HepG2 (cell line): ENCODE data around the gene PID1. TPM values are rescaled to one million over a fixed set of nuclear protein-coding genes. Genes with fewer than 3 reads are reported as not detected.

Experiments
- ATAC-seq: fragments of 200-7000 bp; cut with Tn5 transposase; 3 replicates; pipeline ENCODE4 v1.9.1; 2020; ENCODE audit warnings: mild to moderate bottlenecking, moderate library complexity
- BruUV-seq: library from RNA; stranded (reverse); fragments of 400-500 nt; replicated peaks from 2 replicates; lab custom pipeline; 2021; lab: Mats Ljungman, UMichigan
- CTCF ChIA-PET: fragments of 300-600 bp; formaldehyde crosslinking; extraction: SDS; loops from one replicate; lab custom pipeline; 2021; ENCODE audit warnings: low total read pairs, inconsistent platforms, low intra/inter-chr PET ratio; lab: Yijun Ruan, JAX
- POLR2A ChIA-PET: fragments of 350-600 bp; sonication (Branson Sonifier 250); formaldehyde crosslinking; loops from one replicate; lab custom pipeline; 2020; ENCODE audit warnings: antibody characterized with exemption, inconsistent platforms; lab: Yijun Ruan, JAX
- DNase-seq: peaks from one replicate; pipeline ENCODE4 v3.0.0-alpha.2; 2015; ENCODE audit warnings: low spot score
- FAIRE-seq: peaks from 3 replicates; lab custom pipeline; 2011; peaks lifted over from hg19 to GRCh38; lab: Jason Lieb, UNC
- H2AFZ ChIP-seq: one replicate; pipeline ENCODE4 v1.6.1; 2011; ENCODE audit warnings: low read length, inconsistent platforms
- H3K27ac ChIP-seq: fragments of 300-600 bp; 3 replicates; pipeline ENCODE4 v1.8.0; 2011; ENCODE audit warnings: mixed run types, mild to moderate bottlenecking, mixed read lengths, low read length, inconsistent platforms; ENCODE audit not compliant: insufficient read depth; ENCODE audit errors: extremely low read length
- H3K27me3 ChIP-seq, 2 experiments: fragments of 200-600 bp in 1 of 2; 2 replicates in 1 of 2; 3 replicates in 1 of 2; pipeline versions ENCODE4 v1.6.0 to v1.8.0; 2011; ENCODE audit warnings: low read length in 2 of 2, mild to moderate bottlenecking in 2 of 2, moderate library complexity in 2 of 2, inconsistent platforms in 1 of 2; ENCODE audit not compliant: insufficient read depth in 2 of 2, control insufficient read depth in 1 of 2
- H3K36me3 ChIP-seq, 2 experiments: fragments of 200-600 bp in 1 of 2; replicated peaks in 1 of 2; 2 replicates in 1 of 2; 3 replicates in 1 of 2; pipeline versions ENCODE4 v1.5.1 to v1.8.0; 2011; ENCODE audit warnings: low read length in 2 of 2, inconsistent platforms in 1 of 2; ENCODE audit not compliant: insufficient read depth in 2 of 2, control insufficient read depth in 1 of 2
- H3K4me1 ChIP-seq: 2 replicates; pipeline ENCODE4 v1.5.1; 2012; ENCODE audit warnings: low read length, inconsistent platforms; ENCODE audit not compliant: insufficient read depth
- H3K4me2 ChIP-seq: 2 replicates; pipeline ENCODE4 v1.6.0; 2011; ENCODE audit warnings: low read depth, low read length, inconsistent platforms
- H3K4me3 ChIP-seq, 3 experiments: fragments of 200-600 bp in 1 of 3; sonication (generic), shearing (Covaris generic) in 1 of 3; replicated peaks in 1 of 3; 2 replicates each; pipeline ENCODE4 v1.5.1; 2011 to 2016; ENCODE audit warnings: low read length in 3 of 3, inconsistent platforms in 2 of 3, low read depth in 2 of 3, mild to moderate bottlenecking in 2 of 3, control low read depth in 1 of 3, mixed read lengths in 1 of 3; ENCODE audit not compliant: insufficient read depth in 1 of 3
- H3K79me2 ChIP-seq: one replicate; pipeline ENCODE4 v1.6.1; 2011; ENCODE audit warnings: low read length, inconsistent platforms; ENCODE audit not compliant: insufficient read depth
- H3K9ac ChIP-seq: 2 replicates; pipeline ENCODE4 v1.6.0; 2011; ENCODE audit warnings: mild to moderate bottlenecking, low read depth, low read length, inconsistent platforms; ENCODE audit not compliant: insufficient read depth
- H3K9me3 ChIP-seq: 2 replicates; pipeline ENCODE4 v1.5.1; 2012; ENCODE audit warnings: mild to moderate bottlenecking, low read length
- H4K20me1 ChIP-seq: 2 replicates; pipeline ENCODE4 v1.6.0; 2011; ENCODE audit warnings: inconsistent platforms, mild to moderate bottlenecking, low read length, moderate library complexity; ENCODE audit not compliant: insufficient read depth
- ARID2 ChIP-seq: sonication (generic); formaldehyde crosslinking; IDR thresholded peaks from 2 replicates; pipeline ENCODE4 v1.8.1; 2022; ENCODE audit warnings: mild to moderate bottlenecking, missing genetic modification reagents, borderline replicate concordance
- DMAP1 ChIP-seq: IDR thresholded peaks from 2 replicates; pipeline ENCODE4 v1.6.1; 2016
- HOXA3 ChIP-seq: sonication (generic); formaldehyde crosslinking; IDR thresholded peaks from 2 replicates; pipeline ENCODE4 v1.5.0; 2020; ENCODE audit warnings: missing genetic modification reagents
- MAFF ChIP-seq: IDR thresholded peaks from 2 replicates; pipeline ENCODE4 v1.6.1; 2011; ENCODE audit warnings: low read depth, low read length, improper control_type of control experiment
- RNF2 ChIP-seq: fragments of 450-650 bp; conservative IDR thresholded peaks from 2 replicates; pipeline ENCODE4 v1.6.1; 2016; ENCODE audit warnings: low read depth
- SMAD3 ChIP-seq: sonication (generic); formaldehyde crosslinking; IDR thresholded peaks from 2 replicates; pipeline ENCODE4 v1.4.0; 2020; ENCODE audit warnings: missing genetic modification reagents
- ZBTB8A ChIP-seq: sonication (generic); formaldehyde crosslinking; IDR thresholded peaks from 2 replicates; pipeline ENCODE4 v1.4.0; 2020; ENCODE audit warnings: mild to moderate bottlenecking, low read depth, missing genetic modification reagents, borderline replicate concordance
- ZFP62 ChIP-seq: sonication (generic); formaldehyde crosslinking; IDR thresholded peaks from 2 replicates; pipeline ENCODE4 v1.4.0; 2020; ENCODE audit warnings: missing genetic modification reagents
- ZSCAN31 ChIP-seq: sonication (generic); formaldehyde crosslinking; IDR thresholded peaks from 2 replicates; pipeline ENCODE4 v1.5.0; 2020; ENCODE audit warnings: low read depth, mild to moderate bottlenecking, missing genetic modification reagents
- WGBS: methylation state at CpG from one replicate; pipeline ENCODE4 v1.1.6; 2017; ENCODE audit warnings: low lambda C conversion rate; 5-methylcytosine and 5-hydroxymethylcytosine counted together
- in situ Hi-C: cut with HindIII; loops from 2 replicates; pipeline ENCODE4 v1.10.0; 2017; ENCODE audit warnings: low pct_unique_long_range_greater_than_20kb; ENCODE audit not compliant: extremely low pct_ligation_motif_present
- intact Hi-C: fragments of 100-400 bp; cut with micrococcal nuclease; formaldehyde crosslinking; loops from one replicate; pipeline ENCODE4 v1.10.0; 2022; ENCODE audit not compliant: unreplicated experiment
- polyA plus RNA-seq, 8 experiments: library from polyadenylated mRNA; depleted of rRNA in 3 of 8; stranded (reverse) in 7 of 8; unstranded in 1 of 8; fragments of >200 nt; fragmentation: Illumina TruSeq in 4 of 8; extraction: Trizol in 4 of 8; gene quantifications; 2 replicates each; pipeline versions ENCODE4 v1.2.1 to v1.2.3, GENCODE V29; 2011 to 2016; ENCODE audit warnings: low read depth in 4 of 8, missing spikeins in 1 of 8, mixed read lengths in 1 of 8; ENCODE audit not compliant: insufficient read depth in 1 of 8
- total RNA-seq, 5 experiments: library from RNA; depleted of rRNA; stranded (reverse); fragments of >200 nt; fragmentation: Illumina TruSeq; extraction: Trizol; gene quantifications; 2 replicates each; pipeline ENCODE4 v1.2.3, GENCODE V29; 2016; ENCODE audit warnings: low read depth in 1 of 5
- TF ChIP-seq, protein P1 (sequence below): sonication (generic); formaldehyde crosslinking; conservative IDR thresholded peaks from 2 replicates; pipeline ENCODE4 v1.8.1; 2023; ENCODE audit warnings: missing genetic modification reagents

Gene PID1
- total and polyA plus RNA-seq, 2 of the 13 experiments (the other 11 are each of a cell fraction or from before 2014, with no cell fraction given): 0.15 to 0.18 TPM

DNA sequence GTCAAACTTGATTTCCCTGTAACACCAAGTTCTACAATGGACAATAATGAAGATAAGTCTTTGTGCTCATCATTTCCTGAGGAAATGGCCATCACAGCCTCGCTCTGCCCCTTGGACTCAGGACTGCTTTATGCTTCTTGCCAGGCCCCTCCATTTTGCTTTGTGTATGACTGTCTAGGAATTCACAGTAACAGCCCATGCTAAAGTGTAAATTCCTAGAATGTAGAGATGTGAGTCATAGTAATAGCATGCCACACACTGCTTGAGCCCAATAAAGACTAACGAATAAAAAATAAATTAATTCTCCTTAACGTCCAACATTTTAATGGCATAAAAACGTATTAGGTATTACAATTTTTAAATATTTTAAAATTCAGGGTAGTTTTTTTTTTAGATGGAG is 226.5 kb downstream of the PID1 start:
- in situ Hi-C loops: no loop called here
- POLR2A ChIA-PET: no interaction called here
- H3K4me1 ChIP-seq: no peaks in the 10 kb centered on the region
- no peaks in the 10 kb centered on the region for H3K79me2 ChIP-seq
- H3K9ac ChIP-seq: no peak overlapping the region
- no peak overlapping the region for H3K4me2 ChIP-seq
- ATAC-seq: no peak
- no peak for FAIRE-seq
- DNase-seq: no peak
- BruUV-seq: no TSS peak
- H3K27ac ChIP-seq: no peak overlapping the region
- CTCF ChIA-PET: no interaction called here
- H4K20me1 ChIP-seq: no peaks in the 10 kb centered on the region
- no peak overlapping the region for H2AFZ ChIP-seq
- no peaks in the 10 kb centered on the region for H3K27me3 ChIP-seq
- no peaks in the 10 kb centered on the region for H3K36me3 ChIP-seq
- 24% methylated on average over 4 of the region's 4 CpGs for WGBS
- intact Hi-C loops: no loop called here
- TF ChIP-seq HOXA3 (no peak), ZFP62 (no peak)
- TF ChIP-seq, all 625 proteins: peak for 0
- Histone ChIP-seq H3K9me3 (peaks cover 89% of the 10 kb centered on the region), H3K4me3 (no peak overlapping the region)

DNA sequence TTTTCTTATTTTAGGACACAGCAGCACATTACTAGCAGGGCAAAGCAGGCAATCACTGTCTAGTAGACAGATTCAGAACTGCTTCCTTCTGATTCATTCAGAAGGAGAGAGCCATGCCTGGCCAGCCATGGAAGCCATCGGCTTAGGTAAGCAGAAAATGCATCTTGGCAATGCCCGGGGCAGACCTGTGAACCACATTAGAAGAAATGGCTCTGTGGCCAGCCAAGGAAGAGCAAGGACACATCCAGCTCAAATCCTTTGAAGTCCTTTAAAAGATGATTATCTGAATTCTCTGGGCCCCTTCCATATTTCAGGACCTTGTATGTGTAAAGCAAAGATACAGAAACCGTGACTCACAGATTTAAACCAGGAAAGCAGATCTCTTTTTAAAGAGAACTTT is 227.4 kb downstream of the PID1 start:
- TF ChIP-seq DMAP1 (no peak), ZBTB8A (no peak), SMAD3 (CRISPR knock-in tag) (no peak), ZSCAN31 (CRISPR knock-in tag) (no peak), RNF2 (no peak), MAFF (no peak), ARID2 (no peak)
- TF ChIP-seq, protein P1, sequence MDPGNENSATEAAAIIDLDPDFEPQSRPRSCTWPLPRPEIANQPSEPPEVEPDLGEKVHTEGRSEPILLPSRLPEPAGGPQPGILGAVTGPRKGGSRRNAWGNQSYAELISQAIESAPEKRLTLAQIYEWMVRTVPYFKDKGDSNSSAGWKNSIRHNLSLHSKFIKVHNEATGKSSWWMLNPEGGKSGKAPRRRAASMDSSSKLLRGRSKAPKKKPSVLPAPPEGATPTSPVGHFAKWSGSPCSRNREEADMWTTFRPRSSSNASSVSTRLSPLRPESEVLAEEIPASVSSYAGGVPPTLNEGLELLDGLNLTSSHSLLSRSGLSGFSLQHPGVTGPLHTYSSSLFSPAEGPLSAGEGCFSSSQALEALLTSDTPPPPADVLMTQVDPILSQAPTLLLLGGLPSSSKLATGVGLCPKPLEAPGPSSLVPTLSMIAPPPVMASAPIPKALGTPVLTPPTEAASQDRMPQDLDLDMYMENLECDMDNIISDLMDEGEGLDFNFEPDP: no peak
- Histone ChIP-seq H2AFZ (no peak overlapping the region), H3K4me1 (no peaks in the 10 kb centered on the region), H4K20me1 (no peaks in the 10 kb centered on the region), H3K9ac (no peak overlapping the region), H3K79me2 (no peaks in the 10 kb centered on the region), H3K4me3 (no peak overlapping the region), H3K27me3 (no peaks in the 10 kb centered on the region), H3K9me3 (peaks cover 87% of the 10 kb centered on the region), H3K27ac (no peak overlapping the region), H3K4me2 (no peak overlapping the region), H3K36me3 (no peaks in the 10 kb centered on the region)
- intact Hi-C loops: no loop called here
- in situ Hi-C loops: no loop called here
- 35% methylated on average over 3 of the region's 3 CpGs for WGBS
- DNase-seq (no peak), ATAC-seq (no peak), FAIRE-seq (no peak)
- ChIA-PET CTCF (no interaction called here), POLR2A (no interaction called here)
- no TSS peak for BruUV-seq
